DLD1 (cell line): ENCODE results near the gene TAS2R42.

ENCODE experiments used
- in situ Hi-C: cut with HindIII; loops from 2 replicates; pipeline ENCODE4 v1.10.0; 2017; ENCODE audit warnings: low sequenced_read_pairs

TAS2R42 gene

GRCh38 chr12:11147420-11147819, 39.3 kb downstream of the TAS2R42 start:
- in situ Hi-C loops, result no loop called here

GRCh38 chr12:11144297-11144696, 42.4 kb downstream of the TAS2R42 start:
- in situ Hi-C loops, result no loop called here

- in situ Hi-C loops, result no loop called here
Measured at GRCh38 chr12:11143352-11143751, 43.4 kb downstream of the TAS2R42 start.

- in situ Hi-C loops, result no loop called here
Measured at GRCh38 chr12:11136075-11136474, 50.7 kb downstream of the TAS2R42 start.
